GM18505 (cell line): ENCODE results near the gene CRYGA.

ENCODE experiments used
- ATAC-seq: cut with Tn5 transposase; IDR thresholded peaks from one replicate; pipeline ENCODE4 v1.9.1; 2021; ENCODE audit not compliant: unreplicated experiment
- POLR2A ChIP-seq: IDR thresholded peaks from 4 replicates; pipeline ENCODE4 v1.6.1; 2011; ENCODE audit warnings: borderline replicate concordance; ENCODE audit not compliant: insufficient read depth, insufficient read length; ENCODE audit errors: extremely low read depth

CRYGA gene

GRCh38 chr2:208183526-208183925 lies 20.1 kb upstream of the CRYGA start:
- no peak for TF ChIP-seq POLR2A
- ATAC-seq = no peak

GRCh38 chr2:208182835-208183234 lies 19.4 kb upstream of the CRYGA start:
- TF ChIP-seq POLR2A = no peak
- ATAC-seq = no peak

- no peak for TF ChIP-seq POLR2A
- no peak for ATAC-seq
Measured at GRCh38 chr2:208179028-208179609, 15.7 kb upstream of the CRYGA start.

- no peak for ATAC-seq
- TF ChIP-seq POLR2A = no peak
Measured at GRCh38 chr2:208175840-208176153, 12.4 kb upstream of the CRYGA start.

GRCh38 chr2:208175069-208175839 lies 11.9 kb upstream of the CRYGA start:
- ATAC-seq = peak; percentile 96
- no peak for TF ChIP-seq POLR2A

- no peak for TF ChIP-seq POLR2A
- no peak for ATAC-seq
Measured at GRCh38 chr2:208174144-208174543, 10.8 kb upstream of the CRYGA start.

GRCh38 chr2:208172125-208172524 lies 8.7 kb upstream of the CRYGA start:
- no peak for ATAC-seq
- TF ChIP-seq POLR2A = no peak

- ATAC-seq = no peak
- TF ChIP-seq POLR2A = no peak
Measured at GRCh38 chr2:208164951-208165755, 1.8 kb upstream of the CRYGA start.

GRCh38 chr2:208156439-208156838 lies 7.0 kb downstream of the CRYGA start:
- ATAC-seq = no peak
- TF ChIP-seq POLR2A = no peak

- no peak for TF ChIP-seq POLR2A
- no peak for ATAC-seq
Measured at GRCh38 chr2:208153156-208153555, 10.2 kb downstream of the CRYGA start.

GRCh38 chr2:208150956-208151355 lies 12.4 kb downstream of the CRYGA start:
- no peak for ATAC-seq
- TF ChIP-seq POLR2A = no peak

GRCh38 chr2:208150094-208150493 lies 13.3 kb downstream of the CRYGA start:
- no peak for ATAC-seq
- TF ChIP-seq POLR2A = no peak

GRCh38 chr2:208148803-208149202 lies 14.6 kb downstream of the CRYGA start:
- no peak for TF ChIP-seq POLR2A
- ATAC-seq = no peak

GRCh38 chr2:208147759-208148158 lies 15.6 kb downstream of the CRYGA start:
- no peak for ATAC-seq
- TF ChIP-seq POLR2A = no peak
